Measurements from ENCODE around the gene LITAFD. TPM values are rescaled to one million over a fixed set of nuclear protein-coding genes. Genes with fewer than 3 reads are reported as not detected.
A peak's percentile ranks its signal among the peaks of the same experiment; 100 is the strongest.
"Not testable (repeated sequence)": the region's sequence is repeated elsewhere in the genome, so short reads cannot be mapped to it uniquely, and the experiment has no call there.

The LITAFD gene
- total and polyA plus RNA-seq, 2 experiments from 2014 or later = 0.43 TPM; not detected in 1

DNA sequence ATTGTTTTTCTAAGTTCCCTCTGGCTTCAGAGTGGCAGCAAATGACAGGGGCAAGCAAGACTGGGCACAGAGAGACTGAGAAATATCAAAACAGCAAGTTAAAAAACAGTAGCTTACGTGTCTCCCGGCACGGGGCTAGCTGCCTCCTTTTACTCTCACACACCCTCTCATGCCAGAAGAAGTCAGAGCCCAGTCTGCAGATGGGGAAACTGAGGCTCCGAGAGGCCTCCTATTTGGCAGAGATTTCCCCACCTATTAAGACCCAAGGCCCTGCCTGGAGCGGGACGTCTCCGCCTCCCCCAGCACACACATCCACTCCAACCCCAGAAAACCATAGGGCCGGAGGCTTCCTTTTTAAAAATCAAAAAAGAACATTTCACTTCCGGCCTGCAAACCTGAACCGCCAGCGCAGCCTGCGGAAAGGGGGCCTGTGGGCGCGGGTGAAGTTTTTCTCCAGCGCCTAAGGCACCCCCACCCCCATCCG lies 14.2 kb upstream of the LITAFD start:
- Histone ChIP-seq H3K4me1 (ENCODE audit: low read depth) (peaks cover 28% of the 10 kb centered on the region), H3K27ac (peak overlapping the region; percentile 89), H3K9me3 (ENCODE audit: low read depth) (no peaks in the 10 kb centered on the region), H3K36me3 (no peaks in the 10 kb centered on the region), H3K27me3 (no peaks in the 10 kb centered on the region), H3K4me3 (peak overlapping the region; percentile 97)
- peak in 1 of 2 donors; percentile 55 for DNase-seq (ENCODE audit: low read depth in 1 of 2, low spot score in 1 of 2)
- TF ChIP-seq, protein P1, sequence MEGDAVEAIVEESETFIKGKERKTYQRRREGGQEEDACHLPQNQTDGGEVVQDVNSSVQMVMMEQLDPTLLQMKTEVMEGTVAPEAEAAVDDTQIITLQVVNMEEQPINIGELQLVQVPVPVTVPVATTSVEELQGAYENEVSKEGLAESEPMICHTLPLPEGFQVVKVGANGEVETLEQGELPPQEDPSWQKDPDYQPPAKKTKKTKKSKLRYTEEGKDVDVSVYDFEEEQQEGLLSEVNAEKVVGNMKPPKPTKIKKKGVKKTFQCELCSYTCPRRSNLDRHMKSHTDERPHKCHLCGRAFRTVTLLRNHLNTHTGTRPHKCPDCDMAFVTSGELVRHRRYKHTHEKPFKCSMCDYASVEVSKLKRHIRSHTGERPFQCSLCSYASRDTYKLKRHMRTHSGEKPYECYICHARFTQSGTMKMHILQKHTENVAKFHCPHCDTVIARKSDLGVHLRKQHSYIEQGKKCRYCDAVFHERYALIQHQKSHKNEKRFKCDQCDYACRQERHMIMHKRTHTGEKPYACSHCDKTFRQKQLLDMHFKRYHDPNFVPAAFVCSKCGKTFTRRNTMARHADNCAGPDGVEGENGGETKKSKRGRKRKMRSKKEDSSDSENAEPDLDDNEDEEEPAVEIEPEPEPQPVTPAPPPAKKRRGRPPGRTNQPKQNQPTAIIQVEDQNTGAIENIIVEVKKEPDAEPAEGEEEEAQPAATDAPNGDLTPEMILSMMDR (IDR thresholded peaks at IDR 0.05; ENCODE audit: low read depth, low read length) = no peak

DNA sequence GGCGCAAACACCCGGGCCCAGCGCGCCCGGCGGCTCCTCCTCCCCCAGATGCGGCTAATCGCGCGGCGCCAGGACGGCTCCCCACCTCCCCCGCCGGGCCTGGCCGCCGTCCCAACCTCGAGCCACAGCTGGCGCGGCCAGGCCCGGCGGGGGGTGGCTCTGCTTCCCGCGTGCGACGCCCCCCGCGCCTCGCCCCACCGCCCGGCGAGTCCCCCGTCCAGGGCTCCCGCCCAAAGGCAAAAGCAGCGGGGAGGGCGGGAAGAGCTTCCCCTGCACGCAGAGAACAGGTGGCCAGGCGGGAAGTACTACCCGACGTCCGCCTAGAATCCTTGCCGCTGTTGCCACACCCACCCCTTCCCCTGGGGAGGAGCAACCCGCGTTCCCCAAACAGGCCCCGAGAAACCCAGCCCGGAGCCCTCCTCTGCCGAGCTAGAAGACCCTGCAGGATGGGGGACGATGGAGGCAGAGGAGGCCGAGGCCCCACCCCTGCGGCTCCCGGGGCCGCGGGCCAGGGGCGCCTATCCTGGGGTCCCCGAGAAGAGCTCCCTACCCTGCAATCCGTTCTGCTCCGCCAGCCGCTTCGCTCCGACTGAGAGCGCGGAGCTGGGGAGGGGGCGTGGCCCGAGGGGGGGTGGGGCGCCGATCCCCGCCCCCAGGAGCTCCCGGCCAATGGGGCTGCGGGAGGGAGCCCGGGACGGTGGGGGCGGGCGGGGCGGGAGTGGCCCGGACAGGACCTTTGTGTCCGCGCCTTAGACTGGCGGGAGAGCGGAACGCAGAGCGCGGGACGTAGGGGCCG lies 13.5 kb upstream of the LITAFD start, which contains the start of gene CARHSP1:
Gene CARHSP1 (minus strand): TSS at position 591 of the 796 bp plus-strand sequence. CDS start 9,678 bp downstream, outside the sequence.
- Histone ChIP-seq H3K4me1 (ENCODE audit: low read depth) (peaks cover 24% of the 10 kb centered on the region), H3K4me3 (peak within 1 kb of the TSS; percentile 97), H3K27me3 (no peaks in the 10 kb centered on the region), H3K27ac (peak within 1 kb of the TSS; percentile 89), H3K9me3 (ENCODE audit: low read depth) (no peaks in the 10 kb centered on the region), H3K36me3 (no peaks in the 10 kb centered on the region)
- TF ChIP-seq, protein P1 (IDR thresholded peaks at IDR 0.05; ENCODE audit: low read depth, low read length) = no peak
- DNase-seq (ENCODE audit: low read depth in 1 of 2, low spot score in 1 of 2) = peak; percentile 92 to 95

DNA sequence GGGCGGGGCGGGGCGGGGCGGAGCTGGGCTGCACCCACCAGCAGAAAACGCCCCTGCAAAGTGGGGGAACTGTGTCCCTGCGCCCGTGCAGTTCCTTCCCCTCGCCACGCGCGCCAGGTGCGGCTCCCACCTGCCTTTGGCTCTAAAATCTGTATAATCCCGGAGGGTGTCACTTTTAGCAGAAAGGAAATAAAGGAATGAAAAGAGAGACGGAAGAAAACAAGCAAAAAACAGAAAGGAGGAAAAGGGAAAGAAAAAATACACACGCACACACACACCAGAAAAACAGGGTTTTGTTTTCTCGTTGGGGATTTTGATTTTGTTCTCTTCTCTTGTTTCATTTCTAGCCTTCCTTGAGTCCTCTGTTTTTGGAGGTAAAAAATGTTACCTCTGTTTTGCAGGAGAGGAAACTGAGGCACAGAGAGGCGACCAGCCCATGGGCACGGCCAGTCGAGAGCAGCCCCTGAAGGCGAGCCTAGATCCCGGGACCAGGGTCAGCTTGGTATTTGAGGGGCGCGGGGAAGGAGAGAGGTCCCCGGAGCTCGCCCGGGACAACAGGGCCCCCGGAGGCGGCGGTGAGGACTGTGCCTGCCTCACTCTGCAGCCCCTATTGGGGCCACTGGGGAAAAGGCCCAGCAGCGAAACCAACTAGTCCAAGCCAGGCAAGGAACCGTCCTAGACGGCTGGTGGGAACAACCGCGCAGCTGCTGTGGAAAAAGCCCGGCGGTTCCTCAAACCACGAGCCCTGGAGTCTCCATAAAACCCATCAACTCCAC lies 12.8 kb upstream of the LITAFD start:
- Histone ChIP-seq H3K4me1 (ENCODE audit: low read depth) (peaks cover 18% of the 10 kb centered on the region), H3K27ac (no peak overlapping the region), H3K36me3 (no peaks in the 10 kb centered on the region), H3K27me3 (no peaks in the 10 kb centered on the region), H3K9me3 (ENCODE audit: low read depth) (no peaks in the 10 kb centered on the region), H3K4me3 (peak overlapping the region; percentile 97)
- no peak for DNase-seq (ENCODE audit: low read depth in 1 of 2, low spot score in 1 of 2)
- TF ChIP-seq, protein P1 (IDR thresholded peaks at IDR 0.05; ENCODE audit: low read depth, low read length) = no peak

DNA sequence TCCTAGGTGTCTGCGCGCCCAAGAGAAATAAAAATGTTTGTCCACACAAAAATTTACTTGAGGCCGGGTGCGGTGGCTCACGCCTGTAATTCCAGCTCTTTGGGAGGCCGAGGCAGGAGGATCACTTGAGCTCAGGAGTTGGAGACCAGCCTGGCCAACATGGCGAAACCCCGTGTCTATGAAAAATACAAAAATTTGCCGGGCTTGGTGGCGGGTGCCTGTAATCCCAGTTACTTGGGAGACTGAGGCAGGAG lies 12.2 kb upstream of the LITAFD start:
- not testable (repeated sequence) for H3K4me3 ChIP-seq; H3K27me3 ChIP-seq; H3K9me3 ChIP-seq (ENCODE audit: low read depth); DNase-seq (ENCODE audit: low read depth in 1 of 2, low spot score in 1 of 2); H3K27ac ChIP-seq; H3K36me3 ChIP-seq
- H3K4me1 ChIP-seq (ENCODE audit: low read depth) = peaks cover 13% of the 10 kb centered on the region

DNA sequence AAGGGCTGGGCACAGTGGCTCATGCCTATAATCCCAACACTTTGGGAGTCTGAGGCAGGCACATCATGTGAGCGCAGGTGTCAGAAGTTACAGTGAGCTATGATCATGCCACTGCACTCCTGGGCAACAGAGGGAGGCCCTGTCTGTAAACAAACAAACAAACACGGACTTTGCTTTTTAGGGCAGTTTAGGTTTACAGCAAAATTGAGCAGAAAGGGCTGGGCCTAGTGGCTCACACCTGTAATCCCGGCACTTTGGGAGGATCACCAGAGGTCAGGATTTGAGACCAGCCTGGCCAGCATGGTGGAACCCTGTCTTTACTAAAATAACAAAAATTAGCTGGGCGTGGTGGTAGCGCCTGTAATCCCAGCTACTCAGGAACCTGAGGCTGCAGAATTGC lies 10.1 kb upstream of the LITAFD start:
- DNase-seq (ENCODE audit: low read depth in 1 of 2, low spot score in 1 of 2) = no peak
- no peaks in the 10 kb centered on the region for H3K4me1 ChIP-seq (ENCODE audit: low read depth)
- H3K36me3 ChIP-seq = no peaks in the 10 kb centered on the region
- no peaks in the 10 kb centered on the region for H3K27me3 ChIP-seq
- H3K4me3 ChIP-seq = no peak overlapping the region
- no peaks in the 10 kb centered on the region for H3K9me3 ChIP-seq (ENCODE audit: low read depth)
- TF ChIP-seq, protein P1 (IDR thresholded peaks at IDR 0.05; ENCODE audit: low read depth, low read length) = no peak
- H3K27ac ChIP-seq = no peak overlapping the region

Data from cardiac muscle cell (in vitro differentiated cells and primary cell).